GM10266 (cell line): ENCODE data around the gene SEC31B.
A peak's percentile ranks its signal among the peaks of the same experiment; 100 is the strongest.

Source experiments
- DNase-seq: peaks from one replicate; pipeline ENCODE4 v3.0.0; 2012; ENCODE audit errors: extremely low spot score
- CTCF ChIP-seq: IDR thresholded peaks from 2 replicates; pipeline ENCODE4 v1.5.1; 2012; ENCODE audit warnings: mild to moderate bottlenecking, low read depth; ENCODE audit not compliant: control insufficient read depth, insufficient read depth; ENCODE audit errors: missing control alignments

The SEC31B gene

GRCh38 chr10:100518761-100519241, 860 bp downstream of the SEC31B start:
- DNase-seq: peak; percentile 60
- TF ChIP-seq CTCF: peak; percentile 67

DNA sequence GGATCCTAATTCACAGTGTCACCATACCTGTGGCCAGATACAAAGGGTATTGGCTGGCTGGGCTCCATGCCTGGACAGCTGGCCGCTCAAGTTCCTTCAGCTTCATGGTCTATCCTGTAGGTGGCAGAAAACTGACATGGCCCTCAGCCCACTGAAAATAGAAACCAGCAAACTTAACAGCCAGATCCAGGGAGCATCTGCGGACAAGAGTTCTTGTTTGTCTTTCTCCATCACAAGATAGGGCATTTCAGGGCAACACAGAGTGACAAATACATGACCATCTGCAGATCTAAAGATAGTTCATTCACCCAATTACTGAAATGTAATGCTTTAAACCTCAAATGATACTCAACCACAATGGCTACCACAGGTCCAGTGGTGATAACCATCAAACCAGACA, 2.8 kb downstream of the SEC31B start:
- TF ChIP-seq CTCF: no peak
- DNase-seq: no peak

- no peak for DNase-seq
- TF ChIP-seq CTCF: no peak
Measured at GRCh38 chr10:100515612-100516011, 4.0 kb downstream of the SEC31B start.

DNA sequence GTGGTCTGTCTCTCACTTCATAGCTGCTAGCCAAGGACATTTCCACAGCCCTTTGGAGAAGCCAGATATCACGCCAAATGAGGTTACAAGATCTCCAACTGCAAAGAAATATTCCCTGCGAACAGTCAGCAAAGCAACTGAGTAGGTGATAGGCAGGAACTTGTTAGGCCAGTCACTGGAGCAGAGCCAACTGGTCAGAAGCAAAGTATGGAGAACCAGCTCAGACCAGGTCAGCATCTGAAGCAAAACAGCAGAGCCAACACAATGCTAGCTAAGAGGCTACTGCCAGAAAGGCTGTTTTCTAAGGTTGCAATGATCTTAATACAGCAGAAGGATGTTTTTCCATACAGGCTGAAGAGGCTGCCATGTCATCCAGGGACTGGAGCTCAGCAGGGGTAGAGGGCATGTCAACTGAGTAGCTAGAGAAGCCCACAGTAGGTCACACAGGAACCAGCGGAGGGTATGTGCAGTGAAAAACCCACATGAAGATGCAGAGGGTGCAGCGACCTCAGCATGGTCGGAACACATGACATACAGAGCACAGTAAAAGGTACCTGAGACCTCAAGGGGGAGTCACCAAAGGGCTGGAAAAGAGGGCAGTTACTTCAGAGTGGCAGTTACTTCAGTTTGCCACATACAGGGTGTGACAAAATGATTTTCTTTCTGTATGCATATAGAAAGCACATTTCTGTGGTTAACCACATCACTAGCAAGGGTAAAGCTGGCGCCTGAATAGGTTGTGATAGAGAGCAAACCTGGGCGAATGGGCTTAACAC, 8.9 kb downstream of the SEC31B start:
- DNase-seq: no peak
- TF ChIP-seq CTCF: no peak

- no peak for TF ChIP-seq CTCF
- no peak for DNase-seq
Measured at GRCh38 chr10:100509241-100509840, 10.3 kb downstream of the SEC31B start.

DNA sequence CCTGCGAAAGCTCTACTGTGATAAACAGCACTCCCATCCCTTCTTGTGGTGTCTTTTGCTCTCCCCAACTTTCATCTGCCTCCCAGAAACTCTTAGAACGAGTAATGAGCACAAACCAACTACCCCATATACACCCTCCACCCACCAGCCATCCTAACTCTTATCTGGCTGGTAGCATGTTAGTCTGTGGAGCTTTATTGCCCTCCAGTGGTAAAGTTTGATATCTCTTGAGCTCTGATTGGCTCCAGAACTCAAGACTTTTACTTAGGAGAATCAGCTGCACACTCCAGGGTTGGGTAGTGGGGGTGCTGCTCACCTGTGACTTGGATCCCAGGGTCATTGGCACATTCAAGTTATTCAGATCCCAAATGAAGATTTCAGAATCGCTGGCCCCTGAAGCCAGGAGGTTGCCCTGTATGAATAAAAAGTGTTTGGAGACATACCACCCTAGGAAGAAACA, 10.9 kb downstream of the SEC31B start:
- DNase-seq: peak; percentile 52

More for the DNA sequence above, 10.9 kb downstream of the SEC31B start:
- TF ChIP-seq CTCF: peak; percentile 42
